MM.1S (cell line): ENCODE measurements around the gene CAB39L.

Experiments
- DNase-seq: peaks from one replicate; pipeline ENCODE4 v3.0.0-alpha.2; 2015
- H2AFZ ChIP-seq: fragments of 300-600 bp; sonication (generic); 2 replicates; pipeline ENCODE4 v1.6.0; 2016; ENCODE audit warnings: antibody characterized with exemption, low read length
- H3F3A ChIP-seq: fragments of 300-600 bp; sonication (generic); 2 replicates; pipeline ENCODE4 v1.6.1; 2016; ENCODE audit warnings: mild to moderate bottlenecking, antibody characterized with exemption, low read length, moderate library complexity, mixed read lengths; ENCODE audit not compliant: insufficient read depth
- H3K27ac ChIP-seq: fragments of 300-600 bp; sonication (generic); 2 replicates; pipeline ENCODE4 v1.5.1; 2016; ENCODE audit warnings: mild to moderate bottlenecking, low read length
- H3K27me3 ChIP-seq: fragments of 300-600 bp; sonication (generic); replicated peaks from 2 replicates; pipeline ENCODE4 v1.6.0; 2016; ENCODE audit warnings: low read length; ENCODE audit not compliant: insufficient read depth
- H3K36me3 ChIP-seq: fragments of 300-600 bp; sonication (generic); replicated peaks from 2 replicates; pipeline ENCODE4 v1.6.1; 2016; ENCODE audit warnings: mild to moderate bottlenecking, low read length, mixed read lengths; ENCODE audit not compliant: insufficient read depth
- H3K4me1 ChIP-seq: fragments of 300-600 bp; sonication (generic); 2 replicates; pipeline ENCODE4 v1.6.1; 2016; ENCODE audit warnings: low read length, mixed read lengths
- H3K4me2 ChIP-seq: fragments of 300-600 bp; sonication (generic); 2 replicates; pipeline ENCODE4 v1.6.0; 2016; ENCODE audit warnings: low read depth, low read length
- H3K4me3 ChIP-seq: fragments of 300-600 bp; sonication (generic); 2 replicates; pipeline ENCODE4 v1.5.1; 2016; ENCODE audit warnings: low read length, mixed read lengths
- H3K79me2 ChIP-seq: fragments of 300-600 bp; sonication (generic); 2 replicates; pipeline ENCODE4 v1.6.1; 2016; ENCODE audit warnings: mixed run types, low read length, mixed read lengths
- H3K9ac ChIP-seq: fragments of 300-600 bp; sonication (generic); 2 replicates; pipeline ENCODE4 v1.6.1; 2016; ENCODE audit warnings: low read length, mixed read lengths
- H3K9me2 ChIP-seq: fragments of 300-600 bp; sonication (generic); replicated peaks from 2 replicates; pipeline ENCODE4 v1.6.1; 2016; ENCODE audit warnings: mild to moderate bottlenecking, low read length, mixed read lengths; ENCODE audit not compliant: insufficient read depth
- H3K9me3 ChIP-seq: fragments of 300-600 bp; sonication (generic); replicated peaks from 2 replicates; pipeline ENCODE4 v1.6.1; 2016; ENCODE audit warnings: mild to moderate bottlenecking, low read length, mixed read lengths; ENCODE audit not compliant: insufficient read depth
- H4K20me1 ChIP-seq: fragments of 300-600 bp; sonication (generic); 2 replicates; pipeline ENCODE4 v1.6.1; 2016; ENCODE audit warnings: mild to moderate bottlenecking, low read length, moderate library complexity, mixed read lengths; ENCODE audit not compliant: insufficient read depth
- EZH2 ChIP-seq: fragments of 300-600 bp; sonication (generic); optimal IDR thresholded peaks from 2 replicates; pipeline ENCODE3; 2017; ENCODE audit warnings: low read depth, mild to moderate bottlenecking, antibody characterized with exemption, low read length, mixed read lengths
- EZH2phosphoT487 ChIP-seq: fragments of 300-600 bp; sonication (generic); IDR thresholded peaks from 2 replicates; pipeline ENCODE4 v1.6.1; 2018; ENCODE audit warnings: antibody characterized with exemption, low read length
- TF ChIP-seq, protein P1 (sequence below): fragments of 300-600 bp; sonication (generic); IDR thresholded peaks from 2 replicates; pipeline ENCODE4 v1.5.1; 2016; ENCODE audit warnings: antibody characterized with exemption, low read length, mixed read lengths

CAB39L gene

DNA sequence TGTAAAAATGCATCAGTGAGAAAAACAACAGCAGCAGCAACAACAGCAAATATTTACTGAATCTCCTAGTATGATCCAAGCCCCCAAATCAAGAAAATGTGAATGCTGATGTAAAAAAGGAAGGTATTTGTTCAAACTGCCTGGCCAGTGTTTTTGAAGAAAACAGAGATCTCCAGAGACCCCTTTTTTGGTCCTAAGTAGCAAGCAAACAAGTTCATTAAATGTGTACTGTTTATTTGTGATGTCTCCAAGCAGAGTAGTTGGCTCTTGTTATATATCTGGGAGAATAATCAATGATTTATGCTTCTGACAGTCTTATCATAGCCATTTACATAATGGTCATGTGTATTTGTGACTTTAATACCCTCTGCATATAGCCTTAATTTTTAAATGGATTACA, 145.4 kb downstream of the CAB39L start:
- Histone ChIP-seq H3K4me1 (no peaks in the 10 kb centered on the region), H3K79me2 (no peaks in the 10 kb centered on the region), H3F3A (no peaks in the 10 kb centered on the region), H3K36me3 (no peaks in the 10 kb centered on the region), H3K4me3 (no peak overlapping the region), H3K27me3 (no peaks in the 10 kb centered on the region), H4K20me1 (no peaks in the 10 kb centered on the region), H3K27ac (no peak overlapping the region), H3K9me2 (no peaks in the 10 kb centered on the region), H3K9me3 (no peaks in the 10 kb centered on the region), H3K9ac (no peak overlapping the region), H2AFZ (no peak overlapping the region), H3K4me2 (no peak overlapping the region)
- TF ChIP-seq, protein P1, sequence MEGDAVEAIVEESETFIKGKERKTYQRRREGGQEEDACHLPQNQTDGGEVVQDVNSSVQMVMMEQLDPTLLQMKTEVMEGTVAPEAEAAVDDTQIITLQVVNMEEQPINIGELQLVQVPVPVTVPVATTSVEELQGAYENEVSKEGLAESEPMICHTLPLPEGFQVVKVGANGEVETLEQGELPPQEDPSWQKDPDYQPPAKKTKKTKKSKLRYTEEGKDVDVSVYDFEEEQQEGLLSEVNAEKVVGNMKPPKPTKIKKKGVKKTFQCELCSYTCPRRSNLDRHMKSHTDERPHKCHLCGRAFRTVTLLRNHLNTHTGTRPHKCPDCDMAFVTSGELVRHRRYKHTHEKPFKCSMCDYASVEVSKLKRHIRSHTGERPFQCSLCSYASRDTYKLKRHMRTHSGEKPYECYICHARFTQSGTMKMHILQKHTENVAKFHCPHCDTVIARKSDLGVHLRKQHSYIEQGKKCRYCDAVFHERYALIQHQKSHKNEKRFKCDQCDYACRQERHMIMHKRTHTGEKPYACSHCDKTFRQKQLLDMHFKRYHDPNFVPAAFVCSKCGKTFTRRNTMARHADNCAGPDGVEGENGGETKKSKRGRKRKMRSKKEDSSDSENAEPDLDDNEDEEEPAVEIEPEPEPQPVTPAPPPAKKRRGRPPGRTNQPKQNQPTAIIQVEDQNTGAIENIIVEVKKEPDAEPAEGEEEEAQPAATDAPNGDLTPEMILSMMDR: no peak
- no peak for TF ChIP-seq EZH2
- TF ChIP-seq EZH2phosphoT487: no peak
- DNase-seq: no peak

DNA sequence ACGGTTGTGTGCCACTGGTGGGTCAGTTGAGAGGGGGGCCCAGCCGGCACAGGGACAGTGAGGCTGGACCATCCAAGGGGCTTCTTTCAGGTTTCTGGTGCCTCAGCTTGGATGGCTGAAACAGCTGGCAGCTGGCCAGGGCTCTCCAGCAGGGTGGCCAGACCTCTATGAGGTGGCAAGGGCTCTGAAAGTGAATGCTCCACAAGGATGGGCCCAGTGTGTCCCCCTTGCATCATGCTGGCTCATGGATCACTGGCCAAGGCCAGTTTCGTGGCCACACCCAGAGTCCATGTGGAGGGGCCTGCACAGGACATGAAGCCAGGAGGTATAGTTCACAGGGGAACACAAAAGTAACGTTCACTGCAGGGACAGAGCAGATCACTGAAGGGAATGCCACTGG, 146.5 kb downstream of the CAB39L start:
- Histone ChIP-seq H3K4me1 (no peaks in the 10 kb centered on the region), H3K9me2 (no peaks in the 10 kb centered on the region), H3K36me3 (no peaks in the 10 kb centered on the region), H3K79me2 (no peaks in the 10 kb centered on the region), H2AFZ (no peak overlapping the region), H3K4me2 (no peak overlapping the region), H3K27ac (no peak overlapping the region), H3F3A (no peaks in the 10 kb centered on the region), H4K20me1 (no peaks in the 10 kb centered on the region), H3K4me3 (no peak overlapping the region), H3K9ac (no peak overlapping the region), H3K9me3 (no peaks in the 10 kb centered on the region), H3K27me3 (no peaks in the 10 kb centered on the region)
- no peak for DNase-seq
- TF ChIP-seq EZH2: no peak
- TF ChIP-seq EZH2phosphoT487: no peak
- TF ChIP-seq, protein P1: no peak

DNA sequence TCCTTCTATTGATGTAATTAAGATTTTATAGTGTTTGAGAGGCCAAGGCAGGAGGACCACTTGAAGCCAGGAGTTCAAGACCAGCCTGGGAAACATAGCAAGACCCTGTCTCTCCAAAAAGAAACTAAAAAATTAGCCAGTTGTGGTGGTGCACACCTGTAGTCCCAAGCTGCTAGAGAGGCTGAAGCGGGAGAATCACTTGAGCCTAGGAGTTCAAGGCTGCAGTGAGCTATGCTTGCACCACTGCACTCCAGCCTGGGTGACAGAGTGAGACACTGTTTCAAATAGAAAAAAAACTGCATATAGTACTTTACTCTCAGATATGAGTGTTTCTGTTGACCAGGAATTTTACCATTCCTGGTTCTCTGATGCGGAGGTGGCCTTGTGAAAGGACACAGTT, 147.2 kb downstream of the CAB39L start:
- Histone ChIP-seq H3K4me3 (no peak overlapping the region), H3K9me2 (no peaks in the 10 kb centered on the region), H3F3A (no peaks in the 10 kb centered on the region), H3K79me2 (no peaks in the 10 kb centered on the region), H3K27me3 (no peaks in the 10 kb centered on the region), H3K4me1 (no peaks in the 10 kb centered on the region), H2AFZ (no peak overlapping the region), H3K4me2 (no peak overlapping the region), H3K9me3 (no peaks in the 10 kb centered on the region), H3K36me3 (no peaks in the 10 kb centered on the region), H4K20me1 (no peaks in the 10 kb centered on the region), H3K27ac (no peak overlapping the region), H3K9ac (no peak overlapping the region)
- no peak for DNase-seq
- TF ChIP-seq, protein P1: no peak
- TF ChIP-seq EZH2phosphoT487: no peak
- no peak for TF ChIP-seq EZH2
